GM20431 (cell line): ENCODE results near the gene FRS3.
"Not testable (repeated sequence)": the region's sequence is repeated elsewhere in the genome, so short reads cannot be mapped to it uniquely, and the experiment has no call there.

Experiments
- in situ Hi-C: fragments of 300-500 bp; cut with MseI, MboI; formaldehyde crosslinking; loops from one replicate; pipeline ENCODE4 v1.15.0; 2020; ENCODE audit warnings: low sequenced_read_pairs; ENCODE audit not compliant: unreplicated experiment

The FRS3 gene

GRCh38 chr6:41771058-41771983 lies 8.4 kb downstream of the FRS3 start:
- in situ Hi-C loops = loop anchor here (10.0 kb wide), 1 partner anchor 167 kb away; no protein-coding TSS in a partner anchor

GRCh38 chr6:41770381-41771057 lies 9.2 kb downstream of the FRS3 start:
- in situ Hi-C loops = loop anchor here (10.0 kb wide), 1 partner anchor 166 kb away; no protein-coding TSS in a partner anchor

- in situ Hi-C loops = no loop called here
Observed at GRCh38 chr6:41769376-41769775, 10.3 kb downstream of the FRS3 start.

- in situ Hi-C loops = no loop called here
Observed at GRCh38 chr6:41768545-41769308, 11.0 kb downstream of the FRS3 start.

- in situ Hi-C loops = no loop called here
Observed at GRCh38 chr6:41767112-41767833, 12.4 kb downstream of the FRS3 start.

GRCh38 chr6:41766043-41766664 lies 13.5 kb downstream of the FRS3 start:
- in situ Hi-C loops = not testable (repeated sequence)

- in situ Hi-C loops = no loop called here
Observed at GRCh38 chr6:41763470-41763869, 16.2 kb downstream of the FRS3 start.

- in situ Hi-C loops = no loop called here
Observed at GRCh38 chr6:41759905-41760579, 19.7 kb downstream of the FRS3 start.

GRCh38 chr6:41759106-41759904 lies 20.4 kb downstream of the FRS3 start:
- in situ Hi-C loops = no loop called here

GRCh38 chr6:41758641-41759035 lies 21.1 kb downstream of the FRS3 start:
- in situ Hi-C loops = no loop called here

- in situ Hi-C loops = no loop called here
Observed at GRCh38 chr6:41757931-41758640, 21.6 kb downstream of the FRS3 start.

- in situ Hi-C loops = no loop called here
Observed at GRCh38 chr6:41757271-41757670, 22.4 kb downstream of the FRS3 start.

- in situ Hi-C loops = no loop called here
Observed at GRCh38 chr6:41756354-41756753, 23.3 kb downstream of the FRS3 start.

GRCh38 chr6:41755895-41756294 lies 23.8 kb downstream of the FRS3 start:
- in situ Hi-C loops = no loop called here

- in situ Hi-C loops = no loop called here
Observed at GRCh38 chr6:41750374-41750773, 29.3 kb downstream of the FRS3 start.

GRCh38 chr6:41748542-41748941 lies 31.2 kb downstream of the FRS3 start:
- in situ Hi-C loops = no loop called here

GRCh38 chr6:41748102-41748477 lies 31.6 kb downstream of the FRS3 start:
- in situ Hi-C loops = no loop called here
